ENCODE results near the gene CPTP. TPM values are rescaled to one million over a fixed set of nuclear protein-coding genes. Genes with fewer than 3 reads are reported as not detected.

Gene CPTP
- total and polyA plus RNA-seq, 4 donors = 7.9 to 45.1 (median 22.5) TPM

DNA sequence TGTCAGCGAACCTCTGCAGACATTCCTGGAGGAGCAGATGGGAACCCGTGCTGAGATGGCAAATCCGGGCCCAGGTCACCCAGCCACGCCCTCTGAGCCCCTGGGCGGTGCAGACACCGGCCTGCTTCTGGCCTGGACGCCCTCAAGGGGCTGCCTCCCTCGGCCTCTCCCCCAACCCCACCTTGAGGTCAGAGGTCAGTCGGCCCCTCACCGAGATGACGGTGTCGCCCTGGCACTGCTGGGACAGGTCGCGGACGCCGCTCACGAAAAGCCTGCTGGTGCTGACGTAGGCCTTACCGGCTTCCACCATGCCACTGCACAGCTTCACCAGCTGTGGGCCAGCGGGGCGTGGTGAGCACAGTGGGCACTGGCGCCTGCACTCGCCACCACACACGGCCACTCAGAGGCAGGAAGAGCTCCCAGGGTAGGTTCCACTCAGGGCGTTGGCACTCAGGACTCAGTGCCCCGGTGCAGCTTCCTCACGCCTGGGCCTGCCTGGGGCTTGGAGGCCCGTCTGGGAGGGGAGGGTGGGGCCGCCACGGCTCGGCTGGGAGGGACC, 21.6 kb upstream of the CPTP start:
- no peak overlapping the region for H3K27ac ChIP-seq (ENCODE audit: low read depth in 1 of 2, low read length in 2 of 2)
- WGBS = 92% methylated on average over 31 of the region's 31 CpGs
- no peak overlapping the region for H3K9ac ChIP-seq (ENCODE audit: low read depth in 1 of 2, low read length in 2 of 2)
- H3K4me3 ChIP-seq (ENCODE audit: low read depth in 1 of 3, low read length in 3 of 3) = no peak overlapping the region
- peaks cover 11 to 32% (median 27%) of the 10 kb centered on the region in 4 donors for H3K4me1 ChIP-seq (ENCODE audit: control insufficient read depth in 4 of 4, insufficient read depth in 4 of 4, low read length in 3 of 4)
- DNase-seq (ENCODE audit: low spot score) = no peak
- TF ChIP-seq RAD21 (IDR thresholded peaks at IDR 0.05) (no peak), FOXA2 (IDR thresholded peaks at IDR 0.05) (no peak), JUND (IDR thresholded peaks at IDR 0.05) (no peak), SP1 (IDR thresholded peaks at IDR 0.05) (no peak), HNF4G (IDR thresholded peaks at IDR 0.05) (no peak), YY1 (IDR thresholded peaks at IDR 0.05) (no peak), HNF4A (conservative IDR thresholded peaks at IDR 0.05) (no peak), NR2F2 (IDR thresholded peaks at IDR 0.05) (no peak), TAF1 (conservative IDR thresholded peaks at IDR 0.05) (no peak), RXRA (IDR thresholded peaks at IDR 0.05) (no peak), GABPA (IDR thresholded peaks at IDR 0.05 in 1 of 2, conservative IDR thresholded peaks at IDR 0.05 in 1 of 2) (no peak), FOXA1 (IDR thresholded peaks at IDR 0.05) (no peak), EGR1 (IDR thresholded peaks at IDR 0.05; ENCODE audit: low read depth in 2 of 2) (no peak)
- TF ChIP-seq, protein P1, sequence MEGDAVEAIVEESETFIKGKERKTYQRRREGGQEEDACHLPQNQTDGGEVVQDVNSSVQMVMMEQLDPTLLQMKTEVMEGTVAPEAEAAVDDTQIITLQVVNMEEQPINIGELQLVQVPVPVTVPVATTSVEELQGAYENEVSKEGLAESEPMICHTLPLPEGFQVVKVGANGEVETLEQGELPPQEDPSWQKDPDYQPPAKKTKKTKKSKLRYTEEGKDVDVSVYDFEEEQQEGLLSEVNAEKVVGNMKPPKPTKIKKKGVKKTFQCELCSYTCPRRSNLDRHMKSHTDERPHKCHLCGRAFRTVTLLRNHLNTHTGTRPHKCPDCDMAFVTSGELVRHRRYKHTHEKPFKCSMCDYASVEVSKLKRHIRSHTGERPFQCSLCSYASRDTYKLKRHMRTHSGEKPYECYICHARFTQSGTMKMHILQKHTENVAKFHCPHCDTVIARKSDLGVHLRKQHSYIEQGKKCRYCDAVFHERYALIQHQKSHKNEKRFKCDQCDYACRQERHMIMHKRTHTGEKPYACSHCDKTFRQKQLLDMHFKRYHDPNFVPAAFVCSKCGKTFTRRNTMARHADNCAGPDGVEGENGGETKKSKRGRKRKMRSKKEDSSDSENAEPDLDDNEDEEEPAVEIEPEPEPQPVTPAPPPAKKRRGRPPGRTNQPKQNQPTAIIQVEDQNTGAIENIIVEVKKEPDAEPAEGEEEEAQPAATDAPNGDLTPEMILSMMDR (IDR thresholded peaks at IDR 0.05; ENCODE audit: low read depth, low read length, missing input control) = no peak
- TF ChIP-seq, protein P2, sequence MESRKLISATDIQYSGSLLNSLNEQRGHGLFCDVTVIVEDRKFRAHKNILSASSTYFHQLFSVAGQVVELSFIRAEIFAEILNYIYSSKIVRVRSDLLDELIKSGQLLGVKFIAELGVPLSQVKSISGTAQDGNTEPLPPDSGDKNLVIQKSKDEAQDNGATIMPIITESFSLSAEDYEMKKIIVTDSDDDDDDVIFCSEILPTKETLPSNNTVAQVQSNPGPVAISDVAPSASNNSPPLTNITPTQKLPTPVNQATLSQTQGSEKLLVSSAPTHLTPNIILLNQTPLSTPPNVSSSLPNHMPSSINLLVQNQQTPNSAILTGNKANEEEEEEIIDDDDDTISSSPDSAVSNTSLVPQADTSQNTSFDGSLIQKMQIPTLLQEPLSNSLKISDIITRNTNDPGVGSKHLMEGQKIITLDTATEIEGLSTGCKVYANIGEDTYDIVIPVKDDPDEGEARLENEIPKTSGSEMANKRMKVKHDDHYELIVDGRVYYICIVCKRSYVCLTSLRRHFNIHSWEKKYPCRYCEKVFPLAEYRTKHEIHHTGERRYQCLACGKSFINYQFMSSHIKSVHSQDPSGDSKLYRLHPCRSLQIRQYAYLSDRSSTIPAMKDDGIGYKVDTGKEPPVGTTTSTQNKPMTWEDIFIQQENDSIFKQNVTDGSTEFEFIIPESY (IDR thresholded peaks at IDR 0.05) = no peak
- TF ChIP-seq, protein P3, sequence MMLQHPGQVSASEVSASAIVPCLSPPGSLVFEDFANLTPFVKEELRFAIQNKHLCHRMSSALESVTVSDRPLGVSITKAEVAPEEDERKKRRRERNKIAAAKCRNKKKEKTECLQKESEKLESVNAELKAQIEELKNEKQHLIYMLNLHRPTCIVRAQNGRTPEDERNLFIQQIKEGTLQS (IDR thresholded peaks at IDR 0.05) = no peak
- TF ChIP-seq, protein P4, sequence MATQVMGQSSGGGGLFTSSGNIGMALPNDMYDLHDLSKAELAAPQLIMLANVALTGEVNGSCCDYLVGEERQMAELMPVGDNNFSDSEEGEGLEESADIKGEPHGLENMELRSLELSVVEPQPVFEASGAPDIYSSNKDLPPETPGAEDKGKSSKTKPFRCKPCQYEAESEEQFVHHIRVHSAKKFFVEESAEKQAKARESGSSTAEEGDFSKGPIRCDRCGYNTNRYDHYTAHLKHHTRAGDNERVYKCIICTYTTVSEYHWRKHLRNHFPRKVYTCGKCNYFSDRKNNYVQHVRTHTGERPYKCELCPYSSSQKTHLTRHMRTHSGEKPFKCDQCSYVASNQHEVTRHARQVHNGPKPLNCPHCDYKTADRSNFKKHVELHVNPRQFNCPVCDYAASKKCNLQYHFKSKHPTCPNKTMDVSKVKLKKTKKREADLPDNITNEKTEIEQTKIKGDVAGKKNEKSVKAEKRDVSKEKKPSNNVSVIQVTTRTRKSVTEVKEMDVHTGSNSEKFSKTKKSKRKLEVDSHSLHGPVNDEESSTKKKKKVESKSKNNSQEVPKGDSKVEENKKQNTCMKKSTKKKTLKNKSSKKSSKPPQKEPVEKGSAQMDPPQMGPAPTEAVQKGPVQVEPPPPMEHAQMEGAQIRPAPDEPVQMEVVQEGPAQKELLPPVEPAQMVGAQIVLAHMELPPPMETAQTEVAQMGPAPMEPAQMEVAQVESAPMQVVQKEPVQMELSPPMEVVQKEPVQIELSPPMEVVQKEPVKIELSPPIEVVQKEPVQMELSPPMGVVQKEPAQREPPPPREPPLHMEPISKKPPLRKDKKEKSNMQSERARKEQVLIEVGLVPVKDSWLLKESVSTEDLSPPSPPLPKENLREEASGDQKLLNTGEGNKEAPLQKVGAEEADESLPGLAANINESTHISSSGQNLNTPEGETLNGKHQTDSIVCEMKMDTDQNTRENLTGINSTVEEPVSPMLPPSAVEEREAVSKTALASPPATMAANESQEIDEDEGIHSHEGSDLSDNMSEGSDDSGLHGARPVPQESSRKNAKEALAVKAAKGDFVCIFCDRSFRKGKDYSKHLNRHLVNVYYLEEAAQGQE (IDR thresholded peaks at IDR 0.05) = no peak
- TF ChIP-seq, protein P5, sequence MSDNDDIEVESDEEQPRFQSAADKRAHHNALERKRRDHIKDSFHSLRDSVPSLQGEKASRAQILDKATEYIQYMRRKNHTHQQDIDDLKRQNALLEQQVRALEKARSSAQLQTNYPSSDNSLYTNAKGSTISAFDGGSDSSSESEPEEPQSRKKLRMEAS (IDR thresholded peaks at IDR 0.05) = no peak
- H3K9me3 ChIP-seq (ENCODE audit: control insufficient read depth in 4 of 4, low read length in 3 of 4) = no peaks in the 10 kb centered on the region
- H3K36me3 ChIP-seq (ENCODE audit: control insufficient read depth in 4 of 4, insufficient read depth in 3 of 4, low read depth in 1 of 4, low read length in 3 of 4) = peaks cover 0 to 3% (median 0%) of the 10 kb centered on the region in 4 donors
- H3K27me3 ChIP-seq (ENCODE audit: control insufficient read depth in 4 of 4, insufficient read depth in 4 of 4, low read length in 3 of 4) = no peaks in the 10 kb centered on the region
